ENCODE results near the gene SNX22.

The SNX22 gene

DNA sequence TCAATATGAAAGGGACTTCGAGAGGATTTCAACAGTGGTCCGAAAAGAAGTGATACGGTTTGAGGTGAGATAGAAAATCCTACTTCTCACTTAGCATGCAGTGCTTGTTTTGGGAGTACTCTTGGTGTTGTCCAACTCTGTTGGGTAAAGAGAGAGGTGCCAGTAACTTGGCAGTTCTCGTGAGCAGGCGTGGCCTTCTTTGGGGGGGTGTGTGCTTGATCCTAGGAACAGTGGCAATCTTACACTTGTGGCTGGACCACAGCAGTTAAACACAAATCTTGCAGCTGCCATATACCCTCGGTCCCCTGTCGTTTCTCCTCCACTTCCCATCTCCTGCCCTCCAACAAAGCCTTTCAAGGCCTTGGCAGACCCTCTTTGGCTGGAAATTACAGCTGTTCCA is 15.2 kb upstream of the SNX22 start:
- no peak for DNase-seq

DNA sequence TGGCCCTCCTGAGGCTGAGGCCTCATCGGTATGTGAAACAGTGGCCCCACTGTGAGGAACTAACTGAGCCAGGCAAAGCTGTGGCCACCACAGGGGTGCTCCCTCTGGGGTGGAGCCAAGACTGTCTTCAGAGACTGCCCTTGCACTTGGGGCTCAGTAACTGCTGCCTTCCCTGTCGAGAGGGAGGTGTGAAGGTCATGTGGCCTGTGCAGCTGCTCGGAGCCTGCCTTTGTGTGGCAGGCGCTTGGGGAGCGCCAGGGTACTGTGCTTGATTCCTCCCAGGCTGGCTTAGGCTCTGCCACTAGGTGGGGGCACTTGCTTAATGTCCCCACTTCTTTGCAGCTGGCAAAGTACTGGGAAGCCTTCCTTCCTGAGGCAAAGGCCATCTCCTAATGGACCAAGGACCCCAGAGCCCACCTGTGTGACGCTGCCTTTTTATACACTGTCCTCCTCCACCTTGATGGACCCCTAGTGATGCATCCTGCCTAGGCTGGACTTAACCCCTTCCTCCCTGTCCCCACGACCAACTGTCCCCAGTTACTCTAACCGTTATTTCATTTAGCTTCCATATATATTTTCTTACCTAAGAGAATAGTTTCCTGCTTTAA is 14.2 kb upstream of the SNX22 start:
- DNase-seq = no peak

DNA sequence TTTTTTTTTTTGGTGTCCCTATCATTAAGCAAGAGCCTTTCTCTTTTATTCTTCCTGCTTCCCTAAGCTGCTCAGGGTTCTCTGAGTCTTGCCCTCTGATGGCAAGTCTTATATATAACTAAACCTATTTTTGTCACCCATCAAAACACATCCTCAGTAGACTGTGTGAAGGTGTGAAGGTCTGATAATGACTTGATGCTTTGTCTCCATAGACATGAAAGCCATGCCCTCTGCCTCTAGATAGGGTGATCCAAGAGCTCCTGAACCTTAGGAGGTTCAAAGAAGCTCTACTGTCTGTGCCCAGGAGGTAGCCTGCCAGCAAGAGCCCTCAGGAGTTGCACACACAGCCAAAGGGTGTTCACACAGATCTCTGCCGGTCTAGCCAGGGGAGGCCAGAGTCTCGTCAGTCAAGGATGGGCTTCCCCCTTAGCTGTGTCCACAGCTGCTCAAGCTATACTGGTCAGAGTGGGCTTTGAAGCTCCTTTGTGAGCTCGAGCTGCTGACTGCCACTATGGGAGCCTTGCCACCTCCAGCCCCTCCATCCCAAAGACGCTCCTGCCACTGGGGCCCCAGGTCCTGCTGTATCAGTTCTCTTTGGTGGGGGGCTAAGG is 13.1 kb upstream of the SNX22 start:
- no peak for DNase-seq

DNA sequence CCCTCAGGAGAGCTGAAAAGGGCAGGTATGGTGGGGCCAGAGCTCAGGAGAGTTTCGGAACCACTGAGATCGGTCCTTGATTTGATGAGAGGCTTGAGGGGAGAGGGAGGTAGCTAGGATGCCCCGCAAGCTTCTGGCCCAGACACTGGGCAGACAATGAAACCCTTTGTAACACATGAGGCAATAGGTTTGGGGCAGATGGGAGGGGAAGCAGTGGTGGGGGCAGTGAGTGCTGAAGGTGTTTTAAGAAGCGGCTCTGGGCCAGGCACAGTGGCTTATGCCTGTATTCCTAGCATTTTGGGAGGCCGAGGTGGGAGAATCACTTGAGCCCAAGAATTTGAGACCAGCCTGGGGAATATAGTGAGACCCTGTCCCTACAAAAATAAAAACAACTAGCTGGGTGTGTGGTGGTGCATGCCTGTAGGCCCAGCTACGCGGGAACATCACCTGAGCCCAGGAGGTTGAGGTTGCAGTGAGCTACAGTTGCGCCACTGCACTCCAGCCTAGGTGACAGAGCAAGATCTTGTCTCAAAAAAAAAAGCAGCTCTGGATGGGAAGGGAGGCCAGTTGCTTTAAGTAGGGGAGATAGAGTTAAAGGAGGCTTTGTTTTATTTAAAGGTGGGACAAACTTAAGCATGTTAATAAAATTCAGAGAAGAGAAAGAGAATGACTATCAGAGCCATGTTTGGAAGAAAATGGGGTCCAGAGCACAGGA is 9.6 kb upstream of the SNX22 start:
- DNase-seq = no peak

DNA sequence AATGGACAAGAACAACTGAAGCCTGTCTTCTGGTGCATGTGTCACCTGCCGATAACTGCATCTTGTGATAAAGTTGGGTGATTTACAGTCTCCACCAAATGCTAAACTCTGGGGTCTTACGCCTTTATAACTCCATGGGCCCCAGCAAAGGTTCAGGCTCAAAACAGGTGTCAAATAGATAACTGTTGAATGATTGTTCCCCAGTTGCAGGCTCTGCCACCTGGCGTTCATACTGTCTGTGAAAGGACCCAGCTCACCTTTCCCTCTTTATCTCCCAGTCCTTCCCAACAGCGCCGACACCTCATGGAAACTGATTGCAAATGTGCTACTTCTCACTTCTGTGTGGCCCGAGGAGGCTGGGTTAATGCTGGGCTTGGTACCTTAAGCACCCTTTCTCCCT is 8.3 kb upstream of the SNX22 start:
- DNase-seq = no peak

DNA sequence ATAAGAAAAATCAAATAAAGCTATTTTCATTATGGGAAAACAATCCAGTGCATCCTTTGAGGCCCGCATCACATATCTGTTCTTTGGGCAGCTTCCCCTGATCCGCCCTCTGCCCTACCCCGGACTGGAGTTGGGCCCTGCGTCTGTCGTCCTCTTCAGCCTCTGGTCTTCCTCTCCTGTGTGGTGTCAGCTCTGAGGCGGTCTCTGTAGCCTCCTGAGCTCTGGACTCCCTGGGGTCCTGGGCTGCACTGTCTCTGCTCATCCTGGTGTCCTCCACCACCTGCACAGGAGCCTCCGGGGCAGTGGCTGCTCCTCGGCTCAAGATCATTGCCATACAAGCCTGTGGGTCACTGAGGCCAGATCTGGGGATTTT is 7.4 kb upstream of the SNX22 start:
- DNase-seq = no peak

DNA sequence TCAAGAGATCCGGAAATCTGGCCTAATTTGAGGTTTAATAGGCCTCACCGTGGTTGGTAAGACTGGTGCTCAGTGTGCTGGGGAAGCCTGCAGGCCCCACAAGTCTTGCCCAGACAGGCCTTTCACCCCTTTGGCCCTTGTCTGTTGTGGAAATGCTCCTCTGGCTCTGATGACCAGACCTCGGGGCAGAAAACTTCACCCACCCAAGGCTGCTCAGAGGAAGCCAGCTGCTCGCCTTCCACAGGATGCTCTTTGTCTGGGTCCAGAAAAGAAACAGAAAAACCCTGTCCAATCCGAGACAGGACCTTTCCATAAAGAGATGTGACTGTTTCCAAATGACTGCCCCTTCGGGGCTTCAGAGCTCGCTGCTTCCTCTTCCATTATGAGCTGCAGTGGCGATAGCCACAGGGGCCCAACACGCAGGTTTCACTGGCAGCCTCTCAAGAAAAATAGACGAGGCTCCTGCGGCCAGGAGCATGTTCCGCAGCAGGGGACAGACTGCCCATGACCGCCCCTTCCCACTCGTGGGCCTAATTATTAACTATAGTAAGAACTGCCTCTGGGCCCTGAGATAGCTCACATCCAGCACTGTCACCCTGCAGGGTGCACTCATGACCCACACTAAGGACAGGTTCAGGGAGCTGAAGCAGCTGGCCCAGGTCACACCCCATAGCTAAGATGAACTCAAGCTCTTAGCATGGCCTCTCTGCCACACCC is 6.8 kb upstream of the SNX22 start:
- DNase-seq = no peak

DNA sequence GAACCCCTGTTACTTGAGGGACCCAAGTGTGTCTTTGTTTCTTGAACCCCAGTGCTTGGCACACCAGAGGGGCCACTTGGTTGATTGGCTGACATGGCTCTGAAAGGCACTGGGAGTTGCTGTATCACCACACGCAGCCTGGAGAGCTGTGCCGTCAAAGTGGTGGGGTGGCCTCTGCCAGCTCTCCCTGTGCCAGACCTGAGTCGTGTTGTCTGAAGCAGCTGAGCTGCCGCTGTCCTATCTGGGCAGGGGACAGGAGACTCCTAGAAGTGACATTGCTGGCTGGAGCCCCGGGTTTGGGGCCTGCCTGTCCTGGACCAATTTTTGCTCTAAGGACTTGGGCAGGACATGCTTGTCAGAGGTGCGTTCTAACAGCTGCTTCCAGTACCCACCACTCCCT is 5.5 kb upstream of the SNX22 start:
- DNase-seq = no peak

DNA sequence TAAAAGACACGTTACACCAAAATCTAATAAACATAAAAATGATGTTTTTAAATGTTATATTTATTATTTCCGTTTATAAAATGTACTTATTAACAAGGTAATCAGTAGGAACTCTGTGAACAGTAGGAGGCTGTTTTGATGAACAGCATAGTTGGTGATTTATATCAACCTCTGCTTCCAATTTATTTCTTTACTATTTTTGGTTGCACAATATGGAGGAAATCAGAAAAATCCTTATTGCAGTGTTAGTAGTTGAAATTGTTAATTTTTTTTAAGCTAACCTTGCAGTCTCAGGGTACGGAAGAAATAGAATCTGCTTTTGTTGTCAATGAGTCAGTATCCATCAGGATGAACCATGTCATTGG is 5.0 kb upstream of the SNX22 start:
- DNase-seq = no peak

DNA sequence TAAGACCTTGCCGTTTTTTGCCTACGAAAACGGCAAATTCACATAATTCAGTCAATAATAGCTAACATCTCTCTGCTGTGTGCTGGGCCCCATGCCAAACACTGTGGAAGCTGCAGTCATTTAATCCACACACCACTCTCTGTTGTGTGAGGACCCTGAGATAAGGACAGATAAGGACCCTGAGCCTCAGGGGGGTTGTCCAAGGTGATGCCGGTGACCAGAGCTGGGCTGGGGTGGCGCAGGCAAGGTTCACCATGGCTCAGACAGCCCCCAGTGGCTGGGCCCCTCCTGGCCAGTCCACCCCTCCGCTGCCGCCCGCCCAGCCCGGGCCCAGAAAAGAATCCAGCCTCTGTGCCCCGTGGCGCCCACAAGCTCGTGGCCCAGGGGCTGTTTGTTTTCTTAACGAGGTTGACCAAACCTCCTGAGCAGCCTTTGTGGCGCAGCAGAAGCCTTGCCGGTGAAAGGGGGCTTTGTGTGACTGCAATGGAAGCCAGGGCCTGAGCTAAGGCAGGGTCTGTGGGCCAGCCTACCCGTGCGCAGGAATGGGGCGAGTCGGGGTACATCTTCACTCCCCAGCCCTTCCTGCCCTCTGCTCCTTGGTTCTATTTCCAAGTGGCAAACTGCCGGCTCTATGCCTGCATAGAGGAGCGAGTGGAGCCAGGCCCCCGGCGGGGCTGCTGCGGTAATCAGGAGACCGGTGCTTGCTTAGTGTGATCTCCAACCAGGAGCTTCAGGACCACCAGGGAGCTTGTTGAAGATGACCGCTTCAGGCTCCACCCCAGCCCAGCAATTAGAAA is 4.4 kb upstream of the SNX22 start:
- no peak for DNase-seq

DNA sequence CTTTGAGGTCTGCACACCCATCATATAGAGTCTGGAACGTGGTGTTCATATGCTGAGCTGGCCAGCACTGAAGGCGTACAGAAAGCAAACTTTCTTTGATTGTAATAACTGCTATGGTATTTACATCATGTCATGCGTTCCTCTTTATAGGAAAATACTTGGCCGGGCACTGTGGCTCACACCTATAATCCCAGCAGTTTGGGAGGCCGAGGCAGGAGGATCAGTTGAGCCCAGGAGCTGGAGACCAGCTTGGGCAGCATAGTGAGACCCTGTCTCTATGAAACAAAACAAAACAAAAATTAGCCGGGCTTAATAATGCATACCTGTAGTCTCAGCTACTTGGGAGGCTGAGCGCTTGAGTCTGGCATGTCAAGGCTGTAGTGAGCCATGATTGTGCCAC is 3.4 kb upstream of the SNX22 start:
- DNase-seq = no peak

DNA sequence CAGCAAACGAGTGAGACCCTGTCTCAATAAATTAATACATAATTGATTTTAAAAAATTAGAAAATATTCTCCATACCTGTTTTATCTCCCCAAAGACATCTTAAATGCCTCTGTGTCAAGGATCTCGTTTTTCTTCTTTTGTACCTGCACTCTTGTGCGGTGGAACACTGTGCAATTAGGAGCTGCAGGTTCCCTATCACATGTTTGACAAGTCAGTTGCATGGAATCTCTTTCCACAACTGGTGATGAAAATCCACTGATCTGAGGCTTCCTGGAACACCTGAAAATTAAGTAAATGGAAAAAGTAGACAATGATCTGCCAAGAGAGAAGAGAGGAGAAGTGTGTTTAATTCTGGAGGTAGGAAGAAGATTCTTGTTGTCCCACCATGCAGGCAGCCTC is 3.0 kb upstream of the SNX22 start:
- DNase-seq = no peak

DNA sequence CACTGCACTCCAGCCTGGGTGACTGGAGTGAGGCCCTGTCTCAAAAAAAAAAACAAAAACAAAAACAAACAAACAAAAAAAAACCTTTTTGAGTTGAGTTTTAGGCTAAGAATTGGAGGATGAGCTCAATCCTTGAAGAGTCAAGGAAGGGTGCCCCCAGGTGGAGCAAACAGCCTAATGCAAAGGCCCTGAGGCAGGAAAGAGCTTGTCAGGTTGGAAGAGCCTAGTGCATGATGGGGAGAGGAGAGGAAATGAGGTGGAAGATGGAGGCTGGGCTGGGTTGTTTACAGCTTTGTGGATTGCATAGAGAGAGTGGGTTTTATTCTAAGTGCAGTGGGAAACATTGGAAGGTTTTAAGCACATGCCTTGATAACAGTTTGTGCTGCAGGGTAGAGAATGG is 2.1 kb upstream of the SNX22 start:
- no peak for DNase-seq

DNA sequence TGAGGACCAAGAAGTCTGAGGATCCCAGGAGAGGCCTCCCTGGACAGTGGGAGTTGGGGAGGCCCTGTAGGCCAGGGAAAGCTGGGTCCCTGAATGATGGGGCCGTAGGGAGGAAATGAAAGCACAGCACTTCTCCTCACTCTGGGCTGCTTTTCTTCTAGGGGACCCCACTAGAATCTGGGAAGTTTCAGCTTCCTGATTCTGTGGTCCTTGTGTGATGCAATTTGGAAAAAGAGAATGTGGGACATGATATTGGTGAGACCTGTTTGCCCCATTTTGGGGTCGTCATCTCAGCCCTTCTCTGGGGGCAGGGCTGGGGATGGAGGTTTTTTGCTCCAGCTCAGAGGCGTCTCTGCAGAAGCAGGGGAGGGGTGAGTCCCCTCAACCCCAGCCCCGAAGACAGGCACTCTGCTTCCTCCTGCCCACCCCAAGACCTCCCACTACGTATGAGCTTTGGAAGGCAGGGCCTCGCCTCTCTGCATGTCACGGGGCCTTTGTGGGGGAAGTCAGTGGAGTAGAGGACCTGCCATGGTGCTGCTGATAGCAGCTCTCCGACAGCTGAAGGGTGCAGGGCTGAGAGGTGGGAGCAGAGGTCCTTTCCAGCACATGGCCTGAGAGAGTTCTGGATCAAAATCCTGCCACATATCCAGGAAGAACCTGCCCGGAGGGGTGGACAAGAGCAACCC is 1.5 kb upstream of the SNX22 start:
- no peak for DNase-seq

DNA sequence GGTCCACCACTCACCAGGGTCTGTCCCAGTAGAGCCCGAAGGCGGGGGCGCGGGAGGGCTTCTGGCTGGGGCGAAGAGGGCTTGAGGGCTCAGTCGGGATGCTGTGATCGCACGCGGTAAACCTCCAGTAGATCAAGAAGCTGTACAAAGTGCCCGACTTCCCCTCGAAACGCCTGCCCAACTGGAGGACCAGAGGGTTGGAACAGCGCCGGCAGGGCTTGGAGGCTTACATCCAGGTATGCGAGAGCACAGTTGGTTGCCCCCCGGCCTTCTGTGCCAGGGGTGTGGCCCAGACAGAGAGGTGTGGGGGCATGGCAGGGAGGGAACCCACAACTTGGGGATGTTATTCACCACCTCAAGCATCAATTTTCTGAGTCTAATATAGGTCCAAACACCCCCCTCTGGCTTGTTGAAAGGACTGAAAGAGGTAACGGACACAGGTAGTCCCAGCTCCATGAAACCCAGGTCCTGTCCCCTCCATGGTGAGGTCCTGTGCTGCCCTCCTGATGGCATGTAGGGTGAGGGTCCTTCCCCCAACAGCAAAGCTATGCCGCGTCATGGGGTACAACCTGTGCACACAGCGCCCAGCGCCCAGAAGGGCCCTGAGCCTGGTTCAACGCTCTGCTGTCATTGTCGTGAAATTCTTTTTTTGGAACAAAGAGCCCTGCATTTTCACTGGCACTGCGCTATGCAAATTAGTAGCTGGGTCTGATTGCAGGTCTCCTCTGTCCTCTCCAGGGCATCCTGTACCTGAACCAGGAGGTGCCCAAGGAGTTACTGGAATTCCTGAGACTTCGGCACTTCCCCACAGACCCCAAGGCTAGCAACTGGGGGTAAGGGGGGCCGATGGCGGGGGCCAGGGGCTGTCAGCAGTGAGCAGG is 1.2 kb downstream of the SNX22 start:
- DNase-seq = no peak

DNA sequence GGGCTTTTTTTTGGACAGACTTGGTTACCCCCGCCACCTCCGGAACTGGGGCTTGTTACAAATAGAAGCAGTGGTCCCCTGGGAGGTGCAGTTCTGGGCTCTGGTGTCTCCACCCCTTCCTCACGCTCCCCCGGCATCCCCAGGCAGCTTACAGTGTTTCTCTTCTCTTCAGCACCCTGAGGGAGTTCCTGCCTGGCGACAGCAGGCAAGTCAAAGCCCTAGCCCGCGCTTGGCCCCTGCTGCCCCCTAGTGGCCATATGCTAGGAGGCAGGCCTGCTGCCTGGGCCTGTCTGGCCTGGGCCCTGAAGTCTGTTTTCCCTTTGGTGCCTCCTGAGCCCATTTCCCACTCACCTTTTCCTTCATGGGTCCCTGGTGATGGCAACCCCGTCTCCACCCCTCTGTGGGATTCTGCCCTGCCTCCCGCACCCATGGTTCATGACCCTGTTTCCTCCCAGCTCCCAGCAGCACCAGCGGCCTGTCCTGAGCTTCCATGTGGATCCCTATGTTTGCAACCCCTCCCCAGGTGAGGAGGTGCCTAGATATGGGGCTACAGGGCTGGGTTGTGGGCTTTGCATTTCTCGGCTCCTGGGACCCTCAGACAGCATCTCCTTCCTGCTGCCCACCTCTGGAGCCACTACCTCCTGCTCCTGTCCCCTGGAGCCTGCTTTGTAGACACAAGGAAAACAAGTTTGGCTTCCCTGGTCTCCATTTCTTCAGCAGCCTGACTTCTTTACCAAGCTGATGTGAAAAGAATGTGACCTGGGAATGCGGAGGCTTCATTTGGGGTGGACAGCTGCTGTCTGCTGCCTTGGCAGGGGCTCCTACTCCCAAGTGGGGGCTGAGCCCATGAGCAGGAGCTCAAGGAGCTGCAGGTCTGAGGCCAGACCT is 2.2 kb downstream of the SNX22 start:
- peak; percentile 79 for DNase-seq

DNA sequence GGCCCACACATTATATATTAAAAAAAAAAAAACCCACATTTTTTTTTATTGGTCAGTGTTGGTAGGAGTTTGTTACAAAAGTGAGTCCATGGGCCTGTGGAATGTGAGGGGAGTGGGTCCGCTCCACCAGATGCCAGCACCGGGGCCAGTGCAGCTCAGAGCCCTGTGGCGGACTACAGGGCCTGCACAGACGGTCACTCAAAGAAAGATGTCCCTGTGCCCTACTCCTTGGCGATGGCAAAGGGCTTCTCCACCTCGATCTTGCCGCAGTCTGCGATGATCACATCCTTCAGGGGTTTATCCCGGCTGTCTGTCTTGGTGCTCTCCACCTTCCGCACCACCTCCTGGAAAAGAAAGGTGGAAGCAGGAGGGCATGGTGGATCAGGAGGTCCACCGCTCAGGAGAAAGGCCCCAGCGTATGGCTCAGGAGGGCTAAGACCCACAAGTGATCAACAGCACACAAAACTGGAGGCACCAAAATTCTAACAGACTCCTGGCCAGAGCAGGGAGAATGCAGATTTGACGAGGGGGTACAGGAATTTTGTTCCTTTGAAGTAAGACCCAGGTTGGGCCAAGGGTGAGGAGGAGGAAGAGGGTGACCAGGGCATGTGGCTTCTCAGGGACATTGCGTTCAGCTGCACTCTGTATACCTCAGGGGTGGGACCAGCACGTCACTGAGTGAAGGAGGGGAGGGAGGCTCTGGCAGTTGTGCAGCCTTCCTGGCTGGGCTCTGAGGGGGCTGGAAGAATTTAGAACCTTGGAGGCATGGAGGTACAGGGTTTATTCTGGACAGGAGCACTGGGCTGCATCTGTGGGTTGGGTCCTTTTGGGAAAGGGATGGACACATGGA is 4.5 kb downstream of the SNX22 start:
- no peak for DNase-seq

DNA sequence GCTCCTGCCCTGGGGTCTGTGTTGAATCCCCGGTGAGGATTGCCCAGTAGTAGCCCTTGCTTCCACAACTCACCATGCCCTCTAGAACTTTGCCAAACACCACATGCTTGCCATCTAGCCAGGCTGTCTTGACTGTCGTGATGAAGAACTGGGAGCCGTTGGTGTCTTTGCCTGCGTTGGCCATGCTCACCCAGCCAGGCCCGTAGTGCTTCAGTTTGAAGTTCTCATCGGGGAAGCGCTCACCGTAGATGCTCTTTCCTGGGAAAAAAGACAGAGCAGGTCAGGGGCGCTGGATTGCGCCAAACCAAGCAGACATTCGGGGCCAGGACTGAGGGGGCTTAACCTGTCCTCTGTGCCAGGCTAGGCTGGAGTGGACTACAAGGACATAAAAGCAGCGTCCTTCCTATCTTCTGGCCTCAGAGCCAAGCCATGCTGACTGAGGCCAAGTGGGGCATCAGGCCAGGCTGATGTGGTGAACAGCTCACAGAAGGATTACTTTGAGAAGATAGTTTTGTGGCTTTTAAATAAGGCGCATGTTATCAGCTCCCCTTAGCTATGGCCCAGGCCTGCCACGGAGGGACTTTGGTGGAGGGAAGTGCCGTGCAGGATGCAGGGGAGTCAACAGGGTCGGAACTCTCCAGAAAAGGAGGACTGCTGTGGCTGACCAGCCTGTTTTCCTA is 5.3 kb downstream of the SNX22 start:
- DNase-seq = no peak

DNA sequence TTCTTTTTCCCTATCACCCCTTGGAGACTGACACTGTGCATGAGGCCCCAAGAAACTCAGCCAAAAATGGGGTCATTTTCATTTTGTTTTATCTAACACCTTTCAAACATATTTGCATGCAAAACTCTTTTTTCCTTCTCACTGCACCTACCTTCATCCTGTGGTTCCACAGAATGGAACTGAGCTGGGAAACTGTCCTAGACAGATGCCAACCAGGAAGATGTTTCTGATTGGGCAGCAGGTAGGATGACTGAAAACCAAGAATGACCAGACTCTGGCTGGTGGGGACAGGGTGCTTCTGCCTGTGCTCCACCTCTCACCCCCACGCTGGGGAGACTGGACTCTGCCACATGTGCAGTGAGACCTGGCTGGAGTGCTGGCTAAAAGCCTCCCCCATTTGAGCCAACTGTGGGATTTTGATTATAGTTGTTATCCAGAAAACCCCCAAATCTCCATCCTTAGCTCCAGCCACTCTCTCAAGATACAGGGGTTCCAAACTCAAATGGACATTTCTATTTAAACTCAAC is 6.1 kb downstream of the SNX22 start:
- DNase-seq = no peak

Measured in fibroblast of upper back skin (primary cell).